ENCODE data around the gene CX3CL1.

Gene CX3CL1

DNA sequence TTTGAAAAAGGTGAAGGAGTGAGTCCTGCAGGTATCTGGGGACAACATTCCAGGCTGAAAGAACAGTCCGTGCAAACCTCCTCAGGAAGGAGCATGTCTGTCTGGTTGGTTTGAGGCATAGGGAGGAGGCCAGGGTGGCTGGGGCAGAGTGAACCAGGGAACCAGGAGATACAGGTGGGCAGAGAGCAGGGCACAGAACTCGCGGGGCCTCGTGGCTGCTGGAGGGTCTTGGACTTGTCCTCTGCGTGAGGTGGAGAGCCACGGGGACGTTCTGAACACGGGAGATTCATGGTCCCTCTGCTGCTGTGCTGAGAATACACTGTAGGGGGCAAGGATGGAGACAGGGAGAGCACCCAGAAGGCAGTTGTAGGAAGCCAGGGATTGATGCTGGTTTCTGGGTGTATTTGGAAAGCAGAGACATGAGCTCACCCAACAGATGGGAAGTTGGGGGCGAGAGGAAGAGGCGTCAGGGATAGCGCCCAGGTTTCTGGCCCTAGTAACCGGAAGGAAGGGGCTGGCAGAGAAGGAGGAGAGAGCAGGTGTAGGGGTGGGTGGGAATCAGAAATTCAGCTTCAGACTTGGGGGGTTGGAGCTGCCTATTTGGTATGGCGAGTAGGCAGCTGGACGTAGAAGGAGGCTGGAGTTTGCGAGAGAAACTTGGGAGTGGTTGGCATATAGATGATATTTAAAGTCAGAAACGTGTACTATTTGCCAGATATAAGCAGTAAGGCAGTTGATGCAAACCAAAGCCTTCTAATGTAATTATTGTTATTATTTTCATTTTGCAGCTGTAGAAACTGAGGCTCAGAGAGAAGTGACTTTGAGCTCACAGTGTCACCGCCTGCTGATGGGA is 31.9 kb downstream of the CX3CL1 start, which contains the start of gene CCL17:
Gene CCL17 (plus strand): TSS at position 803 of the 853 bp plus-strand sequence. CDS start 9,166 bp downstream, outside the sequence.
- DNase-seq (ENCODE audit: extremely low read depth in 1 of 2, low read depth in 1 of 2), result no peak

DNA sequence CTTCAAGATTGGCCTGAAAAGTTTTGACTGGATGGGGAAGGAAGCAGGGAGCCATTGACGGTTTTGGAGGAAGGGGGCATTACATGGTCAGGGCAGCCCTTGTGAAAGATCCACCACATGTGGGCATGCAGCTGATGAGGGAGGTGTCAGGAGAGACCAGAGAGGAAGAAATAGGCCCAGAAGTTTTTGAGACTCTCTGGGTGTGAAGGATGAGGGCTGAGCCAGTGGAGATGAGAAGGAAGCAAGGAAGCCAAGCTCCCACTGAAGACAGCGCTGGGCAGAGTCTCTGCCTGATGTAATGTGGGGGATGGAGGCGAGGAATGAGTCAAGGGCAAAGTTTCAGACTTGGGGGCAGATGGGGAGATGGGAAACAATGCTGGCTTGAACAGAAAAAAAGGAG is 32.8 kb downstream of the CX3CL1 start:
- DNase-seq (ENCODE audit: extremely low read depth in 1 of 2, low read depth in 1 of 2), result no peak

DNA sequence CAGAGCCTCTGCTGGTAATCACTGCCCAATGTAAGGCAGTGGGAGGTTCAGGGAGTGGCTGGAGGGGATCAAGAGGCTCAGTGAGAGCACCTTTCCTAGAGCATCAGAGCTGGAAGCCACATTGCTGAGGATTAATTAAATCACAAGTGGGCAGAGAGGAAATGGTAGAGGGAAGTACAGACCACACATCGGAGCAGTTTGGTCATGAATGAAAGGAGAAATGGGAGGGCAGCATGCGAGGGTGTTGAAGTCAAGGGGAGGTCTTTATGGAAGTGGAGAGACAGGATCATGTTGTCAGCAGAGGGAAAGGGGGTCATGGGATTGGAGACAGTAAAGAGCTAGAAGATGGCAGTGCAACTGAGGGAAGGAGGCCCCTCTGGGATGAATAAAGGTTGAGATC is 34.6 kb downstream of the CX3CL1 start:
- DNase-seq (ENCODE audit: extremely low read depth in 1 of 2, low read depth in 1 of 2), result no peak

DNA sequence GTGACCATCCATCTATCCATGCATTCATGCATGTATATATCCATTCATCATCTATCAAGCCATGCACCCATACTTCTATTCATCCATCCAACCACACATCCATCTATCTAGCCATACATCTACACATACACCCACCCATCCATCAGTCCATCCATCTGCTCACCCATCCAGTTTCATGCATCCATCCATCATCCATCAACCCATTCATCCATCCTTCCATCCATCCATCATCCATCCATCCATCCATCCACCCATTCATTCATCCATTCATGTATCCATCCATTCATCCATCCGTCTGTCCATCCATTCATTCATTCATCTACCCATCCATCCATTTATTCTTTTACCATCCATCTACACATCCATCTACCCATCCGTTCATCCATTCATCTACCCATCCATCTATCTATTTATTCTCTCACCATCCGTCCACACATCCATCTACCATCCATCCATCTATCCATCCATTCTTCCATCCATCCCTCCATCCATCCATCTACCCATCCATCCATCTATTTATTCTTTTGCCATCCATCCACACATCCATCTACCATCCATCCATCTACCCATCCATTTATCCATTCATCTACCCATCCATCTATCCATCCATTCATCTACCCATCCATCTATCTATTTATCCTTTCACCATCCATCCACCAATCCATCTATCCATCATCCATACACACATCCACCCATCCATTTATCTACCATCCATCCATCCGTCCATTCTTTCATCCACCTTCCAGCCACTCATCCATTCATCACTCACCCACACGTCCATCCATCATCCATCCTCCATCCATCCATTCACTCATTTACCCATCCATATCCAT is 35.4 kb downstream of the CX3CL1 start:
- DNase-seq (ENCODE audit: extremely low read depth in 1 of 2, low read depth in 1 of 2), result no peak

DNA sequence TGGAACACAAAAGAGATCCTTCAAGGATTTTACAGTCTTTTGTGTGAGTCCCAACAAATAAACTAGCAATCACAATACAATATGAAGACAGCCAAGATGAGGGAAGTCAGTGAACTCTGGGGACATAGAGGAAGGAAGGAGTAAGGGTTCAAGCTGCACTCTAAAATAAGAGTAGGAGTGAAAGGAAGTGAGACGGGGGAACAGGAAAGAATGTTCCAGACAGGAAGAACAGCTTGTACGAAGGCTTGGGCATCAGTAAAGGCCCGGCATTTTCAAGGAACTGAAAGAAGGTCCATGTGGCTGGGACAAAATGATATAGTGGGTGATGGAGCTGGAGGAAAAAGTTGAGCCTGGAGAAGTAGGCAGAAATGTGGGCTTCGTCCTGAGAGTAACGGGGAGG is 36.8 kb downstream of the CX3CL1 start:
- no peak for DNase-seq (ENCODE audit: extremely low read depth in 1 of 2, low read depth in 1 of 2)

DNA sequence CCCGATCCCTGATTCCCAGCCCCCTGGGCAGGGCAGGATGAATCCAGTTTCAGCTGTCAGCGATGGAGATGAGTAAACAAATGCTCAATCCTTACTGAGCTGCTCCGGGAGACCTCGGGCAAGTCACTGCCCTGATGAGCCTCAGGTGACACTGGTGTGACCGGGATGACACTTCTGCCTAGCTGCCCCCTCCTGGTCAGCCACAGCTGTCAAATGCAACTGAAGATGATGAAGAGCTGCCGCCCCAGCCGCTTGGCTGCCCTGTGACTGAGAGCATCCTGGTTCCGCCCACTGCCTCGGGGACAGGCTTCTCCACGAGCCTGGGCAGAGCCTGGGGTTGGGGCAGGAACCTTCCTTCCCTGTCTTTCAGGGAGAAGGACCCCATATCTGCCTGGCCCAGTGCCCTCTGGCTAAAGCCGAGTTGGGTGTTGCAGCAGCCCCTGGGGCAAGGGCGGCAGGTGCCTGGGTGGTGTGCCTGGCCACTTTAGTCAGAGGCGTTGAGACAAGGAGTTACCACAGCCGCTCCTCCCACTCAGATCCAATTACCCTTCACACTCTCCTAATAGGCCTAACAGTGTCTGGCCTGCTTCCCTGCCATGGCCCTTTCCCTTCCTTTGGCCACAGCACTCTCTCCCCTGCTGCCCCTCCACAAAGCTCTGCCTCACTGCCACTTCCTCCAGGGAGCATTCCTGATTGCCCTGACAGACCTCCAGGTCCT is 37.7 kb downstream of the CX3CL1 start:
- DNase-seq (ENCODE audit: extremely low read depth in 1 of 2, low read depth in 1 of 2), result no peak

DNA sequence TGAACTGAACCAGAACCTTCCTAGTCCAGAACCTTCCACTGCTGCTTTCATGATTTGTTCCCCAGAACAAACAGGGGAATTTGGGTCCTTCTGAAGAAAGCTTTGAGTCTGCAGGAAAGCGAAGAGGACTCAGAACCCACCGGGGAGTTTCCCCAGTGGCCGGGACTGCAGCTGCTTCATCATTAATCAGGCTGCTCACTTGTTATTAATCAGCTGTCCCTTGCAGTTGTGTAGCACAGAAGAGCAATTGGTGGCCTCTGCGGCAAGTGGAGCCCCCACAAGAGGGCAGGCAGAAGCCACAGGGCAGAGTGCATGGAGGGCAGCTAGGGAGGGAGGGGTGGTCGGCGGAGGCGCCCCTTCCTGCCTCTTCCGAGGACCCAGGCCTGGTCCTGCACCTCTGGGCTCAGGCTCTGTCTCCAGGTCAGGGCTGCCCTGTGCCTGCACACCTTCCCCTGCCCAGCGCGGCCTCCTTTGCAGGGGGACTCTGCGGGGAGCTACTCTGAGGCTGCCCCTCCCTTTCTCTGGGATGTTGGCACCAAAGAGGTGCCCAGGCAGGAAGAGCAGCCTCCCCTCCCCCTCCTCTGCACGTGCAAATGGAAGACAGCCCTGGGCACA is 39.2 kb downstream of the CX3CL1 start:
- no peak for DNase-seq (ENCODE audit: extremely low read depth in 1 of 2, low read depth in 1 of 2)

DNA sequence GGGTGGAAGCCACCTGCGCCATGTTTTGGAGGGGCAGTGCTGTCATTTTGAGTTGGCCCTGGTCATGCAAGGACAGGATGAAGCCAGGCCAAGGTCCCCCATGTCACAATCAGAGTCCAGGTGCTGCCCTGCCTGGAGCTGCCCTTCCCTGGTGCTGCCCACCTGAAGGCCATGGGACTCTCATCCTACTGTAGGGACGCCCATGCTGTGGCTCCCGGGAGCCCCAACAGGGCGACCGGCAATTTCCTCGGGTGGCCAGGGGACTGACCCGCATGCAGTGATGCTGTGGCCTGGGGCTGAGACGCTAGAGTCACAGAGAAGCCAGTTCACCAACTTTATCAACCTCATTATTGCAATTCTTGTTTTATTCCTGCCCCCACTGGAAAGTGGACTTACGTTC is 40.3 kb downstream of the CX3CL1 start:
- DNase-seq (ENCODE audit: extremely low read depth in 1 of 2, low read depth in 1 of 2), result no peak

DNA sequence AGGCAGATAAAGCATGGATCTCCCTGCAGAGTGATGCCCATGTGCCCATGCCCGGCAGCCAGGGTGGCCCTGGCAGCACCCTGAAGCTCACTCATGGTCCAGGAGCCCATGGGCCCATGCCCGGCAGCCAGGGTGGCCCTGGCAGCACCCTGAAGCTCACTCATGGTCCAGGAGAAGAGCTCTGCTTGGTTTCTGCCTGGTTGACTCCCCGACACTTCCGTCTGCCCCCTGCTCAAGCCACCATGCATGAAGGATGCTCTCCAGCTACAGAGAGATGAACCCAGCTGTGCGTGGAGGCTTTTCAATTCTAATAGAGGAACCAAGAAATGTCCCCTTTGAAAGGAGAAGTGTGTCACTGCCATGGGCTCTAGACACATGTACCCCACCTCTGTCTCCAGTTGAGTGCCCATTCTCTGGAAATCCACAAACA is 41.0 kb downstream of the CX3CL1 start:
- no peak for DNase-seq (ENCODE audit: extremely low read depth in 1 of 2, low read depth in 1 of 2)

DNA sequence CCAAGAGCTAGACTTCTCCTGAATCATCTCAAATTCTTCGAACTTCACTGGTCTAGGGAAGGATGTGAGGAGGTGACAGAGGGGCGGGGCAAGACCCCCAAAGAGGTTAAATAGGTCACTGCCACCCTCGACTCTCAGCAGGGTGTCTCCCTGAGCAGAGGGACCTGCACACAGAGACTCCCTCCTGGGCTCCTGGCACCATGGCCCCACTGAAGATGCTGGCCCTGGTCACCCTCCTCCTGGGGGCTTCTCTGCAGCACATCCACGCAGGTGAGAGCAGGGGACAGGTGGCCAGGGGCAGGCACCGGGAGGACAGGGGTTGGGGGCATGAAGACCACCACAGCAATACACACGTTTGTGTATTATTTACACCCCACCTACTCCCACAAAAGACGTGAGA is 41.4 kb downstream of the CX3CL1 start:
- no peak for DNase-seq (ENCODE audit: extremely low read depth in 1 of 2, low read depth in 1 of 2)

DNA sequence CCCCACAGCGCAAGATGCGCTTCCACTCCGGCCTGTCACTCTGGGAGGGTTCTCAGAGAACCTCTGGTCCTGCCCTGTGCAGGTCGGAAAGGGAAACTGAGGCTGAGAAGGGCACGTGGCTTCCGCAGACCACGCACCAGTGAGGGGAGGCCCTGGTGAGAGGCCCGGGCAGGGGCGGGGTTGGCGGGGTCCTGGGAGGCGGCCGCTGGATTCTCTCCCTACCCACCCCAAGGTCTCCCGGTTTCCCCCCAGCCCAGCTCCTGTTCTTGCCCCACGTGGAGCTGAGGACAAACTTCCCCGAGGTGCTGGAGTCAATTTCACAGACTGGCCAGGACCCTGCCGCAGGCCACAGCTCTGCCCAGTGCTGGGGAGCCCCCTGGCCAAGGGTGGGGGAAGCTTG is 43.8 kb downstream of the CX3CL1 start:
- DNase-seq (ENCODE audit: extremely low read depth in 1 of 2, low read depth in 1 of 2), result no peak

DNA sequence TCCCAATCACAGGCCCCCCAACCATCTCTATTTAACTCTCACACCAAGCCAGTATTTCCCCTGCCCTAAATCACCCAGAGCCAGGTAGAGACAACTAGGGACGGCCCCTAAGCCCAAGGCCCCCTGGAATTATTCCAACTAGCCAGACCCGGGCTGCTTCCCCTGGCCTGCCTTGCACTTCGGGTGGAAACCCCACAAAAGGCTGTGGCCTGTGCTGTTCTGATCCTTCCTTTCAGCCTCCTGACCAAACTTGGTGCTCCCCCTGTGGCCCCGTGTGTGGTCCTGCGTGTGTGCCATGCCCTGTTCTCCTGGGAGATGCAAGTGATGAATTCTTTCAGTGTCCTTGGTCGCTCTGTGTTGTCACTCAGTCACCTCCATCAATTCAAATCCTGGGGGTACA is 47.2 kb downstream of the CX3CL1 start:
- DNase-seq (ENCODE audit: extremely low read depth in 1 of 2, low read depth in 1 of 2), result no peak

DNA sequence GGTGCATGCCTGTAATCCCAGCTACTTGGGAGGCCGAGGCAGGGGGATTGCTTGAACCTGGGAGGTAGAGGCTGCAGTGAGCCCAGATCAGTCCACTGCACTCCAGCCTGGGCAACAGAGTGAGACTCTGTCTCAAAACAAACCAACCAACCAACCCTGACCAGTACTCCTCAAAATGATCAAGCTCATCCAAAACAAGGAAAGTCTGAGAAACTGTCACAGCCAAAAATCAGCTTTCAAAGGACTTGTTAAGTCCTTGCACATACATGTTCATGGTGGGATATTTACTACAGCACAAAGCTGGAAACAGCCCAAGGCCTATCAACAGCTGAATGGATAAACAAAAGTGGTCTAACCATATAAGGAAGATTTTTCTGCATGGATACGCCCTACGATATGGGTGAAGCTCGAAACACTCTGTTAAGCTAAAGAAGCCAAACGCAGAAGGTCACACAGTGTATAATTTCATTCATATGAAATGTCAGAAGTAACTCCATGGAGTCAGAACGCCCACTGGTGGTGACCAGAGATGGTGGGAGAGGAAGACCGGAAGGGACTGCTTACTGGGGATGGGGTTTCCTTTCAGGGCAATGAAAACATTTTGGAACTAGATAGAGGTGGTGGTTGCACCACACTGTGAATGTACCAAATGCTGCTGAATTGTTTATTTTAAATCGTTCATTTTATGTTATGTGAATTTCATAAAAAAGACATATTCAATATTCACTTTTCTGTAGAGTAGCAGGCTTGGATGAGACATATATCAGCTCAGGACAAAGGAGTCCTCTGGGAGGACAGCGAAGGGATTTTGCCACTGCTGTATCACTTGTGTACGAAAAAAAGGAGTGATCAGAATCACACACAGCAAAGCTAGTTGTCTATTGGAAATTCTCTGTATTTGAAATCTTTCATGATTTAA is 50.0 kb downstream of the CX3CL1 start:
- no peak for DNase-seq (ENCODE audit: extremely low read depth in 1 of 2, low read depth in 1 of 2)

DNA sequence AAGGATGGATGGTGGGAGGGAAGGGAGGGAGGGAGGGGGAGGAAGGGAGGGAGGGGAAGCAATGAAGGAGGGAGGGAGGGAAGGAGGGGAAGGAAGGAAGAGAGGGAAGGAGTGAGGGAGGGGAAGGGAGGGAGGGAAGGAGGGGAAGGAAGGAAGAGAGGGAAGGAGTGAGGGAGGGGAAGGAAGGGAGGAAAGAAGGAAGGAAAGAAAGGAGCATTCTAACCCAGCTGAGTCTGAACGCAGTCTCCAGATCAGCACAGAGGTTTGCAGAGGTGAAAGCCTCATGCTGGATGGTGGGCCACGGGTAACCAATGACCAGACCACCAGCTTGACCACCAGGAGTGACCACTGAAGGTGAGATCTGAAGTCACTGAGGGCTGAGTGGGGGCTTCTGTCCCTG is 50.9 kb downstream of the CX3CL1 start:
- no peak for DNase-seq (ENCODE audit: extremely low read depth in 1 of 2, low read depth in 1 of 2)

DNA sequence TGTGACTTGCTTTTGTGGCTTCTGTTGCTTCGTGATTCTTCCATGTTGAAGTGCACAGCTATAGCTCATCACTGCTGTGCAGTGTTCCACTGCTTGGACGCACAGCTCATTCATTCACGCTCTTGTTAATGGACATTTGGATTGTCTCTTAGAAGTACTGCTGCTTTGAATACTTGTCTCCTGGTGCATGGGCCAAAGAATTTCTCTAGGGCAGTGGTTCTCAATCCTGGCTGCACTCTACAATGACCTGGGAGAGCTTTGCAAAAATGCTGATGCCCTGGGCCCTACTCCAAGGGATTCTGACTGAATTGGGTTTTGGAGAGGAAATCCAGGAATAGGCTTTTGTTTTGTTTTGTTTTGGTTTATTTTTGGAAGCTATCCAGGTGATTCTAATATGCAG is 52.3 kb downstream of the CX3CL1 start:
- DNase-seq (ENCODE audit: extremely low read depth in 1 of 2, low read depth in 1 of 2), result no peak

DNA sequence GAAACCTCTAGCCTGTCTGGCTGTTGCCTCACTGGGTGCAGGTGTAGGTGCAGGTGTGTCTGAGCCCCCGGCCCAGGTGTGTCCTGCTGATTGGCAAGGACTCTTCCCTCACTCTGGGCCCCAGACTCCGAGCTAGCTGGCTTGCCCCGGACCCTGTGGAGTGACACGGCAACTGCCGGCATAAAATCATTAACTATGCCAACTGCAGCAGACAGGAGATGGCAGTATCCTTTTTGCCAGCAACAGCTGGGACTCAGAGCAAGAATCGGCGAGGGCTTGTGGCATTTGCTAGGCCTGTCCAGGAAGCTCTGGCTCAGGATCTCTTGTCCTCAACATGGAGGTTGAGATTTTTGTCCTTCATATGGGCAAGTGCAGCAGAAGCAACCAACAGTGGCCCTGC is 54.1 kb downstream of the CX3CL1 start:
- no peak for DNase-seq (ENCODE audit: extremely low read depth in 1 of 2, low read depth in 1 of 2)

DNA sequence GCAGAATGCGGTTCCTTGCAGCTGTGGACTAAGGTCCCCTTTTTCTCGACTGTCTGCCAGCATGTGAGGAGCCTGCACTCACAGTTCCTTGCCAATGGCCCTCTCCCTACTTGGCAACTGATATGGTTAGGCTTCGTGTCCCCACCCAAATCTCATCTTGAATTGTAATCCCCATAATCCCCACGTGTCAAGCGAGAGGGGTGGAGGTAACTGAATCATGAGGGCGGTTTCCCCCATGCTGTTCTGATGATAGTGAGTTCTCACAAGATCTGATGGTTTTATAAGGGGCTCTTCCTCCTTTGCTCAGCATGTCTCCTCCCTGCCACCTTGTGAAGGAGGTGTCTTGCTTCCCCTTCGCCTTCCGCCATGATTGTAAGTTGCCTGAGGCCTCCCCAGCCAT is 55.0 kb downstream of the CX3CL1 start:
- no peak for DNase-seq (ENCODE audit: extremely low read depth in 1 of 2, low read depth in 1 of 2)

DNA sequence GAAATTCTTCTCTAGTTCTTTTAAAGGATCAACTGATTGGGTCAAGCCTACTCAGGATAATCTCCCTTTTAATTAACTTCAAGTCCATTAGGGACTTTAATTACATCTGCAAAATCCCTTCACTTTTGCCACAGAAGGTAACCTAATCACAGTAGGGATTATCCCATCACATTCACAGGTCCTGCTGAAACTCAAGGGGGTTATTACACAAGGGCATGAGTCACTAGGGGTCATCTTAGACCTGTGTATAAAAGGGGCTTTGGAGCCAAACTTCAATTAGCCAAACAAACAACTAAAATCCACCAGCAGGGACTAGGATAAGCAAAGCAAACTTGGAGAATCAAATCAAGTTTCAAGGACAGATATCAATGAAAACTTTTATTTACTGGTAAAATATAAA is 55.5 kb downstream of the CX3CL1 start:
- DNase-seq (ENCODE audit: extremely low read depth in 1 of 2, low read depth in 1 of 2), result no peak

DNA sequence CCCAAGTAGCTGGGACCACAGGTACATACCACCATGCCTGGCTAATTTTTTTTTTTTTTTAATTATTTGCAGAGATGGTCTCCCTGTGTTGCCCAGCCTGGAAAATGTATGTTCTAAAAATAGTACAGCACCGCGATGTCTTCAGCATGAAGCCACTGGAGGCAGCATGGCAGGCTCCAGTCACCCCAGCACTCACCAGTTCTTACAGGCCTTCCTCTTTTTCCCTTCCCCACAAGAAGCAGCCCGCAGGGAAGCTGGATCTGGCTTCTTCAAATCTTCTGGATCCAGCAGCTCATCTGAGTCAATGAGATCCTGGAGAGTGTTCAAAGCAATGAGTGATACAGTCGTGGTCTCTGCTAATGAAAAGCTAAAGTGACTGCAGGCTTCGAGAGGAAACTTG is 58.7 kb downstream of the CX3CL1 start:
- DNase-seq (ENCODE audit: extremely low read depth in 1 of 2, low read depth in 1 of 2), result no peak

DNA sequence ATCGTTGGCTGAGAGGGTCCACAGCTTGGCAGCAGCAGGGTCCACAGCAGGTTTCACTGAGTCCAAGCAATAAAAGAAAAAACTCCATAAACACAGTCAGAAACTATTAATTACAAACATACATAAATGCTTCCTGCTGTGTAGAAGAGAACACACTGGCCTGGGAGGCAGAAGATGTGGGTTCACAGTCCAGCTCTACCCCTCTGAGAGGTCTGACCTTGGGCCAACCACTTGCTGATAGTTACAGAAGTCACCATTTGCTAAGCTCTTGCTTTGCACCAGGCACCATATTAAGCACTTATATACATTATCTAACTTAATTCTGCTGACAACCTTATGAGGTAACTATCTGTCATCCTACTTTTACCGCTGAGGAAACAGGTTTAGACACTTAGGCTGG is 60.2 kb downstream of the CX3CL1 start:
- no peak for DNase-seq (ENCODE audit: extremely low read depth in 1 of 2, low read depth in 1 of 2)

All from stimulated activated CD8-positive, alpha-beta memory T cell treated with anti-CD3 and anti-CD28 coated beads, Interleukin-7, amount 100 ng/mL, for 48 hours (primary cell).